Measurements from ENCODE around the gene NAT8L.

NAT8L gene

GRCh38 chr4:2090642-2091041 is 31.5 kb downstream of the NAT8L start:
- no peak for DNase-seq (ENCODE audit: low read depth in 2 of 2, low spot score in 1 of 2)

GRCh38 chr4:2091990-2092668 is 33.0 kb downstream of the NAT8L start:
- no peak for DNase-seq (ENCODE audit: low read depth in 2 of 2, low spot score in 1 of 2)

GRCh38 chr4:2092669-2093053 is 33.5 kb downstream of the NAT8L start:
- no peak for DNase-seq (ENCODE audit: low read depth in 2 of 2, low spot score in 1 of 2)

- no peak for DNase-seq (ENCODE audit: low read depth in 2 of 2, low spot score in 1 of 2)
These were observed 34.1 kb downstream of the NAT8L start for GRCh38 chr4:2093265-2093664.

GRCh38 chr4:2094545-2094944 is 35.4 kb downstream of the NAT8L start:
- DNase-seq (ENCODE audit: low read depth in 2 of 2, low spot score in 1 of 2) = no peak

GRCh38 chr4:2095236-2096072 is 36.3 kb downstream of the NAT8L start:
- DNase-seq (ENCODE audit: low read depth in 2 of 2, low spot score in 1 of 2) = no peak

GRCh38 chr4:2096073-2096609 is 37.0 kb downstream of the NAT8L start:
- DNase-seq (ENCODE audit: low read depth in 2 of 2, low spot score in 1 of 2) = no peak

- DNase-seq (ENCODE audit: low read depth in 2 of 2, low spot score in 1 of 2) = no peak
These were observed 42.4 kb downstream of the NAT8L start for GRCh38 chr4:2101346-2102044.

- DNase-seq (ENCODE audit: low read depth in 2 of 2, low spot score in 1 of 2) = no peak
These were observed 43.1 kb downstream of the NAT8L start for GRCh38 chr4:2102045-2102883.

- no peak for DNase-seq (ENCODE audit: low read depth in 2 of 2, low spot score in 1 of 2)
These were observed 44.2 kb downstream of the NAT8L start for GRCh38 chr4:2103127-2103842.

- DNase-seq (ENCODE audit: low read depth in 2 of 2, low spot score in 1 of 2) = no peak
These were observed 44.9 kb downstream of the NAT8L start for GRCh38 chr4:2103843-2104547.

- DNase-seq (ENCODE audit: low read depth in 2 of 2, low spot score in 1 of 2) = no peak
These were observed 45.6 kb downstream of the NAT8L start for GRCh38 chr4:2104556-2105345.

- DNase-seq (ENCODE audit: low read depth in 2 of 2, low spot score in 1 of 2) = no peak
These were observed 46.4 kb downstream of the NAT8L start for GRCh38 chr4:2105559-2105958.

GRCh38 chr4:2116687-2117400 is 57.7 kb downstream of the NAT8L start:
- DNase-seq (ENCODE audit: low read depth in 2 of 2, low spot score in 1 of 2) = no peak

Data from stimulated activated CD8-positive, alpha-beta memory T cell treated with anti-CD3 and anti-CD28 coated beads, Interleukin-4, amount 100 ng/mL, for 1 hour (primary cell).